Measurements from ENCODE around the gene GM2A.

DNA sequence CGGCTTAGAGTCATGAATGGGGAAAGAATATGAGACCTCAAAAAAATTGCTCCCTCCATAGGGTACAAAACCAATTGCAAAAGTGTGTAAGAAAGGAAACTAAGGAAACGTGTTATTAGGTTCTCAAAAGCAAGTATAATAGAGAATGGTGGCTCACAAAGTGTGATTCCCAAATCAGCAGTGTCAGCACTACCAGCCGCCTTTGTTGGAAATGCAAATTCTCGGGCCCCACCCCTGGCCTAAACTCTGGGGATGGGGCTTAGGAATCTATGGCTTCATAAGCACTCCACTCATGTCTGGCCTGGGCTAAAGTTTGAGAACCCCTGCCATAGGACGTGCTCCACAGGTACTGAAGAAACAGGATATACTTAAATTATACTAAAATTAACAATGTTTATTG is 27.5 kb upstream of the GM2A start:
- TF ChIP-seq POLR2A (IDR thresholded peaks at IDR 0.05), result no peak
- TF ChIP-seq, protein P1, sequence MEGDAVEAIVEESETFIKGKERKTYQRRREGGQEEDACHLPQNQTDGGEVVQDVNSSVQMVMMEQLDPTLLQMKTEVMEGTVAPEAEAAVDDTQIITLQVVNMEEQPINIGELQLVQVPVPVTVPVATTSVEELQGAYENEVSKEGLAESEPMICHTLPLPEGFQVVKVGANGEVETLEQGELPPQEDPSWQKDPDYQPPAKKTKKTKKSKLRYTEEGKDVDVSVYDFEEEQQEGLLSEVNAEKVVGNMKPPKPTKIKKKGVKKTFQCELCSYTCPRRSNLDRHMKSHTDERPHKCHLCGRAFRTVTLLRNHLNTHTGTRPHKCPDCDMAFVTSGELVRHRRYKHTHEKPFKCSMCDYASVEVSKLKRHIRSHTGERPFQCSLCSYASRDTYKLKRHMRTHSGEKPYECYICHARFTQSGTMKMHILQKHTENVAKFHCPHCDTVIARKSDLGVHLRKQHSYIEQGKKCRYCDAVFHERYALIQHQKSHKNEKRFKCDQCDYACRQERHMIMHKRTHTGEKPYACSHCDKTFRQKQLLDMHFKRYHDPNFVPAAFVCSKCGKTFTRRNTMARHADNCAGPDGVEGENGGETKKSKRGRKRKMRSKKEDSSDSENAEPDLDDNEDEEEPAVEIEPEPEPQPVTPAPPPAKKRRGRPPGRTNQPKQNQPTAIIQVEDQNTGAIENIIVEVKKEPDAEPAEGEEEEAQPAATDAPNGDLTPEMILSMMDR (IDR thresholded peaks at IDR 0.05), result no peak

All from testis (tissue), 2 donors.